ENCODE data around the gene MPPED2.

The MPPED2 gene

DNA sequence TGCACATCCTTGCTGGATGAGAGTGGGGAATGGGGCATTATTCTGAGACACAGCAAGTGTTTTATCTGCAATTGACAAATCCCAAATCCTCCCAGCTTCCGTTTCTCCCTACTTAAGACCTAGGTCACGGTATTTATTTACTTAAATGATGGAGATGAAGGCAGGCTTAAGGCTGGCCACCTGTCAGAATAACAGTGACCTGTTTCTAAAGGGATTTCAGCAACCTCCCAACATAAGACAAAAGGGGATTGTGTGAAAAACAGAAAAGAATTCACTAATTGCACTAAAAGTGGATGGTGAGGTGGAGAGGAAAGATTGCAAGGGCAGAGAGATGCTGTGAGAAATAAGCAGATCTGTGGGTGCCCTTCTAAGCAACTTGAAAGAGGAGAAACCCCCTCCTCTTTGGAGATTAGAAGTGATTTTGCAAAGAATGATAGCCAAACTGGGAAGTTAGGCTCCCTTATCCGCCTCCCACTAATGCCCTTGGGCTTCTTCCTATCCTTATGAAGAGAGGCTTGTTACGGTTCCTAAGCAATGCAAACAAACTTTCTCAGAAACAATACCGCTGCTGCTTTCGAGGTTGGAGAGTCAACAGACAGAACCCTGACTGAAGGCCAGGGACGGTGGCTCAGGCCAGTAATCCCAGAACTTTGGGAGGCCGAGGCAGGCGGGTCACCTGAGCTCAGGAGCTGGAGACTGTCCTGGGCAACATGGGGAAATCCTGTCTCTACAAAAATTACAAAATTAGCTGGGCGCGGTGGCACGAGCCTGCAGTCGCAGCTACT is 179.0 kb downstream of the MPPED2 start:
- no peak for FAIRE-seq

DNA sequence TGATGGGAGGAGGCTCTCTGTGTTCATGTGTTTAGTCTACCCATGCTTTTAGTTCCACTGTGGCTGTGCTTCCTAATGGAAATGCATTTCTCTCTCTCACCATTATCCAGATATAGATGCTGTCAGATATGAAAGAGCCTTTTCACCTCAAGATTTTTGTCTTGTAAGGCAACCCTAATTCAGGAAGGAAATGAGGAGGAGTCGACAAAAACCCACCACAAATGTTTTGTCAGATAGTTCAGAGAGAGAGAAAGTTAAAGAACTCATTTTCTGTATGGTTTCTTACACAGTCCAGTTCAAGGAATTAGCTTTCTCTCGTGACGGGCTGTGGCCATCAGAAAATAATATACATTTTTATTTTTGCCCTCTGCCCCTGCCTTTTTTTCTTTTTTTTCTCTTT is 180.8 kb downstream of the MPPED2 start:
- FAIRE-seq: no peak

GRCh38 chr11:30404136-30404535 is 182.0 kb downstream of the MPPED2 start:
- FAIRE-seq: no peak

DNA sequence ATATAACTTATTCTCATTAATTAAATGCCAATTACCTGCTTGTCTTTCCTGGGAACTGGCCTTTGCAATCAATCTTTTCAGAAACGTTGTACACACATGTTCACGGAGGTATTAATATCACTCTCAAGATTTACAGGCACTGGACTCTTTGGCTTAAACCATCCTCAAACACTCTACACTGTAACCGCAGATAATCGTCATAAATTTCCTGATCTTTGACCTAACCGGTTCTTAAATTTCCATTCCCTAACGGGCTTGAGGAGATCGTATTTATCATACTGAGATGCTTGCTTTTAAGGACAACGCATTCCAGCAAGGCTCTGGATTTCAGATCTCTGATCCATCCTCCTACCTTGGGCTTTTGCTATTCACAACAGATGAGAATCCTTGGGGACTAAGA is 190.4 kb downstream of the MPPED2 start:
- no peak for FAIRE-seq

GRCh38 chr11:30393012-30393411 is 193.1 kb downstream of the MPPED2 start:
- FAIRE-seq: no peak

DNA sequence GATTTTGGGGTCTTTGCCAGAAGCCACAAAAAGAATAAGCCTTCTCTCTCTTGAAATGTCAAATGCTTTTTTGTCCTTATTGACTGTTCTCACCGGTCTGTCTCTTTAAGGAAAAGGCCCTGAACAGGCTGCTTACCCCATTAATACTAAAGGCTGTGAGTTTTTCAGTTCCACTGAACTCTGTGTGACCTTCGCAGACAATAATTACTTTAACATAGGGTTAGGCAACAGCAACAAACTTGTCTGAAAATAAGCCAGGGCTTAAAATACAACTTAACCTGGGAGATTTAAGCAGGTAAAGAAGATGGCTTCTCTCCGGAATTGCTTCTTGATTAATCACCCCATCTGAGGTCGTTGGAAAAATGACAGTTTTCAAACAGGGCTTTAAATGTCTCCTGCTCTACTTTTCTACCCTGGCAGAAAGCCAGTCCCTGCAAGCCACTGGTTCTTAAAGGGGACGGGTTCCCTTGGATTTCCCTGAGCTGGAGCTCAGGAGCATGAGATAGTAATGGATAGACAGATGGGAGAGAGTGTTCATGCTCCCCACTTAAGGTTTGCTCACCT is 193.8 kb downstream of the MPPED2 start:
- no peak for FAIRE-seq

DNA sequence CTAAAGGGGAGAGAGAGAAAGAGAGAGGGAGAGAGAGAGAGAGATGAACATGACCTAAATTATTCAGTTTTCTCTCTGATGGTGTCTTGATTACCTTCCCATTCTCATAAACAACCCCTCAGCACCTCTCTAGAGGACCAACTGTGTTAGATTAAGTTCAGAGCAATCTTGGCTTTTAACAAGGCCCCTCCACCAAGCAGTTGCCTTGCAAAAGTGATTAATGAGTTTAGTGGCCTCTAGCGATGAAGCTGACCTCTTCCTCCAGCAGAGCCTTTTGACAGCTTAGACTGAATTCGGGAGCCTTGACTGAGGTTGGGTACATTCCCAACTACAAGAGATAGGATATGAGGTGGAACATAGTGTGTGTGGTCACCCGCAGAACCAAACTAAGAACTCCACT is 197.2 kb downstream of the MPPED2 start:
- no peak for FAIRE-seq

GRCh38 chr11:30387891-30388861 is 198.0 kb downstream of the MPPED2 start:
- no peak for FAIRE-seq

DNA sequence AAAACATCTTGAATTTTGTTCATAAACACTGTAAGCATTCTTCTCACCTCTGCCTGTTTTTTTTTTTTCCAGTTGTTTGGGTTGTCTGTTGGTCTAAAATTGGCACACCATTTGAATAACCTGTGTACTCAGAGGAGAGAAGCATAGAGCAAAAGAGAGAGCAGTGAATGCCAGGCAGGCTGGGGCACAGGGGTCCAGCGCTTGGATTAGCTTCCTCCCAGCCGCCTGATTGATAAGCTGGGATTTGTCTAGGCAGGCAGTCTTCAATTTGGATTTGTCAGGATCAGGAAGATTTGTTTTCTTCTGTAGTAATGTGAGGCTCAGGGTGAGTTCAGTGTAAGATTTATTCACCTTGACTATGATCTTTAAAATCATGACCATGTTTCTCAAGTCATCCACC is 204.3 kb downstream of the MPPED2 start:
- no peak for FAIRE-seq

- FAIRE-seq: no peak
Measured at GRCh38 chr11:30380846-30381245, 205.3 kb downstream of the MPPED2 start.

DNA sequence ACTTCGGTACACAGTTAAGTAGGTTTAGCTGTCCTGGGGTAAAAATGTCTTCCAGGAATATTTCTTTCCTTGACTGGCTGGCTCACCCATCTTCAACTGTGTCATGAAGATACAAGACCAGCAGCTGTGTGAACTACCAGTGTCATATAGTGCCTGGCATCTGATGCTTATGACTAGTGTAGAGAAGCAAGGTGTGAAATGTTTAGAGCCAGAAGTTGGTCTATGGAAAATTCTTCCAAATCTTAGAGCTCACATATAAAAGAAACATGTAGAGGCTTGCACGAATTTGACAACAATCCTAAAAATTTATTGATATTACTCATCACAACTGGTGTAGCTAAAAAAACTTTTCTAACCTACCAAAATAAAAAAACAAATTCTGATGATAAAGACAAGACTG is 208.8 kb downstream of the MPPED2 start:
- no peak for FAIRE-seq

DNA sequence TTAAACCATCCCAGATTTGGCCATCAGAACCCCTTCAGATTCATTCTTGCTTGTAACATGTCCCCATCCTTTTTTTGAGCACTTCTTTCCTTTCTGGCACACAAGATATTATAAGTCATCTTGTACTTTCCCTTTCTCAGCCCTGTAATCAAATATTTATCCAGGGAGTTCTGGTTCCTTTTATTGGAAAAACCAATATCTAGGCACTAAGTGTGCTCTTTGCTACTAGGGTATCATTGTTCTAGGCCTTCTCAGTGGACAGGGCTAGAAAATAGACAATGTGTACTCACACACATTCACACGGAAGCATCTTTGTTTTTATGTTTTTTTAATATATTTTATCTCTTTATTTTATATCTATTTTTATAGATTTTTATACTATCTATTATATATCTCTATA is 216.0 kb downstream of the MPPED2 start:
- no peak for FAIRE-seq

DNA sequence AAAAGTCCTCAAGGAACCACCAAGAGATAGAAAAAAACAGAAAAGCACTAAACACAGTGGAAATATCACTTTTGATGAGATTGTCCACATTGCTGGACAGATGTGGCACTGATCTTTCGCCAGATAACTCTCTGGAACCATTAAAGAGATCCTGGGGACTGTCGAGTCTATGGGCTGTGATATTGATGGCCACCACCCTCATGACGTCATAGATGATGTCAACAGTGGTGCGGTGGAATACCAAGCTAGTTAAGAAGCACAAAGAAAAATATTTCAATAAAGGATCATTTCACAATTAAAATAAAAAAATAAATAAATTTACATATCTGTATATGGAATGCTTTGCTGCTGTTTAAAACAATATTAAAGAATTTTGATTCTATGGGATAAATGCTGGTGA is 217.8 kb downstream of the MPPED2 start:
- FAIRE-seq: no peak

- FAIRE-seq: no peak
Measured at GRCh38 chr11:30365793-30366517, 220.2 kb downstream of the MPPED2 start.

GRCh38 chr11:30364837-30365482 is 221.2 kb downstream of the MPPED2 start:
- FAIRE-seq: no peak

DNA sequence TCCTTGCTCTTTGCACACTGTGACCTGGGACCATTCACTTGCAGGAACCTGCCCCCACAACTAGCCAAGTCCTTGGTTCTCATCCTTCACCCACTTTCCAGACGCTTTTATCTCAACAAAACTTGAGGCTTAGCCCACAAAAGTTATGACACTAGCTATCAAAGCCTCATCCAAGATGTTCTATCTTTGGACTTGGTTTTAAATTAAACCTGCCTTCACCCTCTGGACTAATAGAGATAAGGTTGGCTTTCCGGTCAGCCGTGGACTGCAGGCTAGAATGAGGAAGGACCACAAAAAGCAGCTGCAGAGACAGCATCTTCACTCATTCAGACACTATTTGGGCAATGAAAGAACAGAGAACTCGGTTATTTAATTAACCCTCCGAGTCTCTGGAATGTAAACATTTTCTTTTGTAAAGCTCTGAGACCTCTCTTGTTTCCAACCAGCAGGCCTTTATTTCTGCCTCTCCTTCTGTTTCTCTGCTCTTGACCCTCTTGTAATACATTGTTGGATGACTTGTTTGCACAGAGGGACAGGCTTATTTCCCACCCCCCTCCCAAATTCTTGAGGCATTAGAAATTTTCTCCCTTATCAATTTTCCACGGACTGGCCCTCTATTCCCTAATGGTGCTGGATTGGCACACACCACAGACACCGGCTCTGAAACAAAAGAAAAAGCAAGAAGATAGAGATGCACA is 221.9 kb downstream of the MPPED2 start:
- no peak for FAIRE-seq

DNA sequence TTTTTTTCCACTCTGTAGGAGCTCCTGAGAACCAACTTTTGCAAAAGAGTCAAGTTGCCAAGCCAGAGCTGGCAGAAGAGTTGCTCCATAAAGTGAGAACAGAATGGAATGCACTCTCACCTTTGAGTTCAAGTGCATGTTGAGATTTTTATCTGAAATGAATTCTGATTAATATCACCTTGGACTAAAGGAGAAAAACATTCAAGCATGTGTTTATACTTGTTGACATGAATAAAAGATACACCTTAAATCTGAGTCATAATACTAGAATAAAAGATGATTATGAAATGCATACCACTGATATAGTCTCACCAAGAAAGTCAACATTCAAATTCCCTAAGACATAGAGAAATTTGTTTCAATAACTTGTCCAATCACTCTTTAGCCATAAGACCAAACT is 225.4 kb downstream of the MPPED2 start:
- FAIRE-seq: no peak
